Activated CD8-positive, alpha-beta memory T cell treated with anti-CD3 and anti-CD28 coated beads for 4 hours (primary cell): Measurements from ENCODE around the gene PNRC1.
"Not testable (repeated sequence)": the region's sequence is repeated elsewhere in the genome, so short reads cannot be mapped to it uniquely, and the experiment has no call there.

Source experiments
- DNase-seq, 2 donors: peaks; one replicate each; pipeline ENCODE4 v3.0.0-alpha.2; 2020; ENCODE audit warnings: low read depth in 2 of 2

Gene PNRC1

DNA sequence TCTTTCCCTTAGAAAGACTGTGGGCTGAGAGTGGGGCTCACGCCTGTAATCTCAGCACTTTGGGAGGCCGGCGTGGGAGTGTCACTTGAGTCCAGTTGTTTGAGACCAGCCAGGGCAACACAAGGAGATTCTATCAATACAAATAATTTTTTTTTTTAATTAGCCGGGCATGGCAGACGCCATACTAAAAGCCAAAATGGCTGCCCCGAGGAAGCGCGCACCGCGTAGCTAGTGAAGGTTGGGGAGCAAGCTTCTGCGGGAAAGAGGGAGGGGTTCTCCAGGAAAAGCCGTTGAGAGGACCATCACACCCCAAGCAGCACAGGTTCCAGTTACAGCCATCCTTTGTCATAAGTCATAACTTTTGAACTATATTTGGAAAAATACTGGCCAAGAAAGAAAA lies 21.3 kb upstream of the PNRC1 start:
- no peak for DNase-seq

DNA sequence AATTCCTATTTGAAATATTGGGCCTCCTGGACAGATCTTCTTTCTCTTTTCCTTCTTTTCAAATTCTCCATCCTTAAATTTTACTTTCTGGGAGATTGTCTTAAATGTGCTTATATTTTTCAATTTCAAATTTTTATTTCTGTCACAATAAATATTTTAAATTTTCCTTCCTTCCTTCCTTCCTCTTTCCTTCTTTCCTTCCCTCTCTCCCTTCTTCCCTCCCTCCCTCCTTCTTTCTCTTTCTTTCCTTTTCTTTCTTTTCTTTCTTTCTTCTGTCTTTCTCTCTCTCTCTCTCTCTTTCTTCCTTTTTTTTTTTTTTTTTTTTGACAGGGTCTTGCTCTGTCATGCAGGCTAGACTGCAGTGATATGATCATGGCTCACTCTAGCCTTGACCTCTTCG lies 16.7 kb upstream of the PNRC1 start:
- no peak for DNase-seq

DNA sequence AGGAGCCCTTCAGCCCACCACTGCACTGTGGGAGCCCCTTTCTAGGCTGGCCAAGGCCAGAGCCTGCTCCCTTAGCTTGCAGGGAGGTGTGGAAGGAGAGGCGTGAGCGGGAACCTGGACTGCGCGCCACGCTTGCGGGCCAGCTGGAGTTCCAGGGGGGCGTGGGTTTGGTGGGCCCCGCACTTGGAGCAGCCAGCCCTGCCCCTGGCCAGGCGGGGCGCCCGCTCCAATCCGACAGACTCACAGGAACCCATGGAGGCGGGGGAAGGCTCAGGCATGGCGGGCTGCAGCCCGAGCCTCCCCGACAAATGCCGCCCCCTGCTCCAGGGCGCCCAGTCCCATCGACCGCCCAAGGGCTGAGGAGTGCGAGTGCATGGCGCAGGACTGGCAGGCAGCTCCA lies 15.6 kb upstream of the PNRC1 start:
- DNase-seq, result not testable (repeated sequence)

DNA sequence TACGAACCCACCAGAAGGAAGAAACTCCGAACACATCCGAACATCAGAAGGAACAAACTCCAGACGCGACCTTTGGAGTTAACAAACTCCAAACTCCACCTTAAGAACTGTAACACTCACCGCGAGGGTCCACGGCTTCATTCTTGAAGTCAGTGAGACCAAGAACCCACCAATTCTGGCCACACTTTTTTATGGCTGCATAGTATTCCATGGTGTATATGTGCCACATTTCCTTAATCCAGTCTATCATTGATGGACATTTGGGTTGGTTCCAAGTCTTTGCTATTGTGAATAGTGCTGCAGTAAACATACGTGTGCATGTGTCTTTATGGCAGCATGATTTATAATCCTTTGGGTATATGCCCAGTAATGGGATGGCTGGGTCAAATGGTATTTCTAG lies 14.4 kb upstream of the PNRC1 start:
- not testable (repeated sequence) for DNase-seq

DNA sequence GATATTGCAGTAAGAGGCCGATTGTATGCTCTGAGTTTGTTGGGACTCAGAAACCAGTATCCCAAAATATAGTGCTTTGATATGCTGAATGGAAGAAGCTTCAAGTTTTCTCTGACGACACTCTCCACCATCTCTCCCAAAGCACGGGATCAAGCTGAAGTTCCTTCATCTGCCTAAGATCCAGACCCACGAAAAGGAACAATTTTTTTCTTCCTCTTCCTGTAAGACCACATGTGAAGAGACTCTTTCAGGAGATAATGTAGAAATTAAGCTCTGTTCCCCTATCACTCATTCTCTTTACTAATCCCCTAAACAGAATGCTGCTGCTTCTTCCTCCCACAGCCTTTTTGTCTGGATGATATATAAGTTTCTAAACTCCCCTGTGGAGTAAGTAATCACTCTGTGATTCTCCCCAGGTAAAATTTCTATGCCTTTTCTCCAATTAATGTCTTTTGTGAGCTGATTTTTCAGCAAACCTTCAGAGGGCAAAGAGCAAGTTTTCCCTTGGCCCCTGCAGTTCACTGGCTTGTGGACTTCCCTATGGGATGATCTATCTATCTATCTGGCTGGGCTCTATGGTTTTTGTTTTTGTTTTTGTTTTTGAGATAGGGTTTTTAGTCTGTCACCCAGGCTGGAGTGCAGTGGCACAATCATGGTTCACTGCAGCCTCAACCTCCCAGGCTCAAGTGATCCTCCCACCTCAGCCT lies 13.5 kb upstream of the PNRC1 start:
- DNase-seq, result no peak

DNA sequence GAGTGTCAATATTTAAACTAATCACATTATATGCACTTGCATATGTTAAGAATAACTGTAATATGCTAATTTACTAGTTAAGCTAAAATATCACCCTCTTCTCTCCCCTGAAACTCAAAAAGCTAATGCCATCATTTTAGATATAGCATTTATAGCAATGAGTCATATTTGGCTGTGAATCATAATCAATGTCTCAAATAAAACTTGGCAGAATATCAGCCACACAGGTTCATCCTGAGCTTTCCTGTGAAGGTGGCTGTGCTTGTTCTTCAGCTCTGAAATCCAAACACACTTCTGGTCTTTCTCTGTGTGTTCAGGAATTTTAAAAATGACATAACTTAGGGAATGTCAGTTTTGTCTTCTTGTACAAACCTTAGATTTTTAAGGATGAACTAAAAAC lies 12.8 kb upstream of the PNRC1 start:
- no peak for DNase-seq

DNA sequence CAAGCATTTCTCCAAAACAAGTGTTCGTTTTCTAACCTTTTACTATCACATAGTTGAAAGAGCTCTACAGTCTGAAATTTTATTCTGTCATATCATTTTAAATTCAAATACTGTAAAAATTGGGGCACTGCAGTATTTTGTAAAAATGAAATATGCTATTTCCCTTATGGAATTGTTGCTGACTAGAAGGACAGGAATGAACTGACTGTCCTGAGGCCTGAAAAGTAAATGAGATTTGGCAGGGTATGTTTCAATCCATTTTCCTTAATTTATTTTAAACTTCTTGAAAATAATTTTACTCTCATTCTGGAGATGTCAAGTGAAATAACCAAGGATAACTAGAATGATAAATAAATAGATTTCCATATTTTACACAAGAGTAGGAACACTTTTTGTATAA lies 11.9 kb upstream of the PNRC1 start:
- no peak for DNase-seq

DNA sequence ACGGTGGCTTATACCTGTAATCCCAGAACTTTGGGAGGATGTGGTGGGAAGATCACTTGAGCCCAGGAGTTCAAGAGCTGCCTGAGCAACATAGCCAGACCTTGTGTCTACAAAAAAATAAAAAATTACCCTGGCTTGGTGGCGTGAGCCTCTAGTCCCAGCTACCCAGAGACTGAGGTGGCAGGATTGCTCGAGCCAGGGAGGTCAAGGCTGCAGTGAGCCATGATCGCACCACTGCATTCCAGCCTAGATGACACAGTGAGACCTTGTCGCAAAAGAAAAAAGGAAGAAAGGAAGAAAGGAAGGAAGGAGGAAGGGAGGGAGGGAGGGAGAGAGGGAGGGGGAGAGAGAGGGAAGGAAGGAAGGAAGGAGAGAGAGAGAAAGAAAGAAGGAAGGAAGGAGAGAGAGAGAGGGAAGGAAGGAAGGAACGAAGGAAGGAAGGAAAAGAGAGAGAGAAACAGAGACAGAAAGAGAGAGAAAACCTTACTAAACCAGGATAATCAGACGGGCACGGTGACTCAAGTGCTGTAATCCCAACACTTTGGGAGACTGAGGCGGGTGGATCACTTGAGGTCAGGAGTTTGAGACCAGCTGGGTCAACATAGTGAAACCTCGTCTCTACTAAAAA lies 10.9 kb upstream of the PNRC1 start:
- no peak for DNase-seq

DNA sequence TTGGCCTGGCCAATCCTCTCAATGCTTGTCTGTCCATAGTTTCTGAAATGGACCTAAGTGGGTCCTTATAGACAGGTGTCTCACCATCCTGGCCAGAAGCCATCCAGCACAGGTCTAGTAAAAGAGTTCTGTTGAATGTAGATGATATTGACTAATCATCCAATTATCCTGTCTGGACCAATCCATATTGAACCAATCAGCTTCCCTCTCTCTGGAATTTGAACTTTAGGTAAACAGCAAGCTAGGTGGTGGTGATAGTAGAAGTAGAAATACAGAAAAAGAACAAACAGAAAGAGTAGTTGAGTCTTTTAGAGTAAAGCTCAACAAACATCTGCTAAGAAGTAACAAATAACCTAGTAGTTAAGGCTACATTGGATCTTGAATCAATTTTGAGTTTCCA lies 9.5 kb upstream of the PNRC1 start:
- no peak for DNase-seq

DNA sequence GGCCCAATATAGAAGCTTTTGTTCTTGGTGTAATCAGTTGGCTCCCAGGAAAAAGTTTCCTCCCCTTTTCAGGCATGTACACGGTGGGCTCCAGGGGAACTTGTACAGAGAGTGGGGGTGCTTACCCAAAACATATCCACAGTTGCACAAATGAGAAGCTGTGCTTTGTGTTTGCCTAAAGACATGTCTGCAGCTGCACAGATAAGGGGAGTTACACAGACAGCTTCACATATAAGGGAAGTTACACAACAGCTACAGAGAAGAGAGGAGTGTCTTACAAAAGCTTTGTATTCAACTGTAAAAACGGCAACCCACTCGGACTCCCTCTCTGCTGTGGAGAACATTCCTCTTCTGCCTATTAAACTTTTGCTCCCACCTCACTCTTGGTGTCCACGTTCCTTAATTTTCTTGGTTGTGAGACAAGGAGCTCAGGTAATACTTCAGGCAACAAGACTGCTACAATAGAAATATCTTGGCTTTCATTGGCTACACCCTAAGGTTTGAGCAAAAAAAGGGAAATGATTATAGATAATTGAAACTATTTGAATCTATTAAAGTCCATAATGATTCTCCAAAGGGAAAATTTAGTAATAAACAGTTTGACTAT lies 7.4 kb upstream of the PNRC1 start:
- DNase-seq, result no peak

DNA sequence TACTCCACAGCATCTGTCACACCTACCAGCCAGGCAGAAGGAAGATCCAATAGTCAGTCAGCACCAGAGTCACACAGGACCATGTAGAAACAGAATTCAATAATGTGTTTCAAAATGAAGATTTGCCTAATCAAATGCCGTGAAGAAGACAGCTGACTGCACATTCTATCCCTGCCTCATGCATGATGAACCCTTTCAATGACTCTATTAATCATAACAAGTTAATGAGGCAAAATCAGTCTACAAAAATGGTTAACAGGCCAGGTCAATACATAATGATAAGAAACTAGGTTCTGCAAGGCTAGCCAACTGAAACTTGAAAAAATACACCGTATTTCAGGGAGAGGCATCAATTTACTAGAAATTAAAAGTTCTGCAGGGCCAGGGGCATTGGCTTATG lies 6.7 kb upstream of the PNRC1 start:
- DNase-seq, result no peak

DNA sequence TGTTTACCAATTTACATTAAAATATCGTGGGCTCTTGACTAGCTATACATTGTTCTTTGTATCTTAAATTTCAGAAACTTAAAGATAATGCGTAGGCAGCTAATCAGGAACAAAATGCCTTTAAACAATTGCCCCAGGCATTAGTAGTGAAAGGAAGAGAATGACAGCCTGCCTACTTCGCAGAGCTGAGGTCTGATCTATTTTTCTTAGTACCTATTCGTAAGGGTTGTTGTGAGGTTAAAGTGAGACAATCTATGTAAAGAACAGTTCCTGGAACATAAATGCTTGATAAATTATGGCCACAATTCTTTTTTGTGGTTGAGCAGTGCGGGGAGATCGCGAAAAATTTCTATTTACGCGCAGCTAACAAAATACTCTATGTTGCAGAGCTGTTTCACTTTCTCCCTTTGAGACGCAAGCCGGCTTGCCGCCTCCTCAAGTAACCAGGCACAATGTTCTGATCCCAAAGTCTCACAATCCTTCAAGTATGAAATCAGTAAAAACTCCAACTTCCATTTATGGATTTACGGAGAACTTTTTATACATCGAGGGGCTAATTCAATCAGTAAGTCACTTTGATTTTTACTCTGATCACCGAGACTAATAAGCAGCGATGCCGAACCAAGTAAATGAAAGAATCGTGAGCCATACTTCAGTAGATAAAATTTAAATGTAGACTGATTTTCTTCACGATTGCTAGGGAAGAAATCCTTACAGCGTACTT lies 878 bp upstream of the PNRC1 start:
- DNase-seq, result peak; percentile 25 to 35

DNA sequence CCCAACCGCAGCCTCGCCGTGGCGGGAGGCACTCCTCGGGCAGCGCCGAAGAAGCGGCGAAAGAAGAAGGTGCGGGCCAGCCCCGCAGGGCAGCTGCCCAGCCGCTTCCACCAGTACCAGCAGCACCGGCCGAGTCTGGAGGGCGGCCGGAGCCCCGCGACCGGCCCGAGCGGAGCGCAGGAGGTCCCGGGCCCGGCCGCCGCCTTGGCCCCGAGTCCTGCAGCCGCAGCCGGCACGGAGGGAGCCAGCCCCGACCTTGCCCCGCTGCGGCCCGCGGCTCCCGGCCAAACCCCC lies 525 bp downstream of the PNRC1 start:
- DNase-seq, result no peak

DNA sequence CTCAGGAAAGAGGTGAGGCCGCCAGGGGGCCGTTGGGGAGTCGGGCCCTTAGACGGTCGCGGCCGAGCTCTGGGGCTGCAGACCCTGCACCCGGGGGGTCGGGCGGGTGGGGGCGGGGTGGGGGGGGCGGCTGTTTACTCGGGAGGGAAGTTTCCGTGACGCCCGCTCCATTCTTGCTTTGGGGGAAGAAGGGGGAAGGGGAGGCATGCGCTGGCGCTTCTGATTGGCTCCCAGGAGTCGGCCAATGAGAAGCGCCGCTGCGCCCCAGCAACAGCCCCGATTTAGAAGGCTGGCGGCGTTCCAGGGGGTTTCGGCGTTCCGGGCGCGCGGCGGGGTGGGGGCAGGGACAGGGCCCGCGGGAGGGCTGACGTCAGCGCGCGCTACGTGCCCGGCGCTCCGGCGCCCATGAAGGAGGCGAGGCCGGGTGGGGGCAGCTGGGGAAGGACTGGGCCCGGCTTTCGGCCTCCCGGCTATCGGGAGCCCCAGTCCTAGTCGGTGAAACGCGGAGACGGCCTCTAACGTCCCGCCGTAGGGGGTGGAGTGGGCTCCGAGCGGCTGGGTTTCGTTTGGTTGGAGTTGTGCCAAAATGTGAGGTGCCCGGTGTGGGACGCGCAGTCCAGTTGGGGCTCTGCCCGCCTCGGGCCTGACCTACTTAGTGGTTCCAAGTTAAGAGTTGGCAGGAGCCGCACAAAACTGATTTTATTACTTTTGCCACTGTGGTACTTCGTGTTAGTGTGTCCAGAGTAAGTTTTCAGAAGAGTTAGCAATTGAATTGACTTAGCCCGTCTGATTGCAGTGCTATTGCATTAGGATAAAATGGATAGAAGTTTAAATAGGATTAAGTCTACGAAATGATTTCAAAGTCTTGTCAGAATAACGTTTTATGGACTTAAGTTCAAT lies 1.1 kb downstream of the PNRC1 start:
- peak; percentile 96 to 98 for DNase-seq

DNA sequence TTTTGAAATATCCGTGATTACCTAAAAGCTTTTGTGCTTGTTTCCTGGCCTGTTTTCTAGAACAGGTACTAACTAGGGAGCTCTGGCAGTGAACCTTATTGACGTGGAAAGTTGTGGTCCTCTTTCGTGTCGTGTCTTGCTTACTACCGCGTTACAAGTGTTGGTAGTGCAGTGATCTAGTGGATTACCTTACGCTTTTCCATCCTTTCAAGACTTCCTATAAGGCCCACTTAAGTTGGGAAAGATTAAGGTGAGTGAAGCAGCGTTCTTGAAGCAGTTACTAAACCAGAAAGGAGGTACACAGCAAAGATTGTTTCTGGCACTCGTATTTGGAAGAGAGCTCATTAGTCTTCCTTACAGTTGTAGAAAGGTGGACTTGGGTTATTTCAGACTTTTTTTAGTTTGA lies 1.9 kb downstream of the PNRC1 start:
- DNase-seq, result no peak

DNA sequence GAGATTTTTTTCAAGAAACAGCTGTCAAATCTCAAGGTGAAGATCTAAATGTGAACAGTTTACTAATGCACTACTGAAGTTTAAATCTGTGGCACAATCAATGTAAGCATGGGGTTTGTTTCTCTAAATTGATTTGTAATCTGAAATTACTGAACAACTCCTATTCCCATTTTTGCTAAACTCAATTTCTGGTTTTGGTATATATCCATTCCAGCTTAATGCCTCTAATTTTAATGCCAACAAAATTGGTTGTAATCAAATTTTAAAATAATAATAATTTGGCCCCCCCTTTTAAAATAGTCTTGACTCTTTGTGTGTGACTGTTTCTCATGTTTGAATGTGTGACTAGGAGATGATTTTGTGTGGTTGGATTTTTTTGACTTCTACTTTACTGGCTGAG lies 4.0 kb downstream of the PNRC1 start:
- DNase-seq, result no peak

DNA sequence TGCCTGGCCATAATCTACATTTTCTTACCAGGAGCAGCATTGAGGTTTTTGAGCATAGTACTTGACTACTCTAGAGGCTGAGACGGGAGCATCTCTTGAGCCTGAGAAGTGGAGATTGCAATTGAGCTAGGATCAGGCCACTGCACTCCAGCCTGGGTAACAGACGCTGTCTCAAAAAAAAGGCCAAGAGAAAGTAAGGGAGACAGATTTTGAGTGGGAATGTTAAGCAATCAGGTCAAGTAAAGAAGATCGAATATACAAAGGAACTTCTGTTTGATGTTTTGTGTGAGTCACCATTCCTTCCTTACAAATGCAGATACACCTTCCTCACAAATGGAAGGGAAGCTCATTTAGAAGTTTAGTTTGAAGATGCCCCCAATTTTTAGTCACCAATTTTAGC lies 4.4 kb downstream of the PNRC1 start:
- DNase-seq, result no peak

DNA sequence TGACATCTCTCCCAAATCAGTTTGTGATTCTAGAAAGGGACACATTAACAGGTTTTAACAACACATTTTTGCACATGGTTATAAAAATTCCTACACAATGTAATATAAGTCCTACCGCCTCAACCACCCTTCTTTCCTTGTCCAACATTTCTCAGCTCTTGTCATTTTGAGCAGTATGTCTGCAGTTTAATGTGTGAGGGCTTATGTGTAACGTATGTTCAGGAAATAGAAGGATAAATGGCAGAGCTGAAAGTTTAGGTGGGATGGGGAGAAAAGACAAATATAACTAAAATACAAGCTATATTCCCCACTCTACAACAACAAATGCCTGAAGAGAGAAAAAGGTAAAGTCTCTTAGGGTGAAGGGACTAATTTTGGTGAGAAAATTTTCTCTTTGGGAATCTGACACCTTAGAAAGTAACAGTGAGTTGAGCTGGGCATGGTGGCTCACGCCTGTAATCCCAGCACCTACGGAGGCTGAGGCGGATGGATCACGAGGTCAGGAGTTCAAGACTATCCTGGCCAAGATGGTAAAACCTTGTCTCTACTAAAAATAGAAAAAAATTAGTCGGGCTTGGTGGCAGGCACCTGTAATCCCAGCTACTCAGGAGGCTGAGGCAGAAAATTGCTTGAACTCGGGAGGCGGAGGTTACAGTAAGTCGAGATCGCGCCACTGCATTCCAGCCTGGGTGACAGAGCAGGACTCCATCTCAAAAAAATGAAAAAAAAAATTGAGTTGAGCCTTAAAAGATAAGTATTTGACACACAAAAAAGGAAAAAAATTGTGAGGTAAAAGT lies 5.1 kb downstream of the PNRC1 start:
- no peak for DNase-seq

DNA sequence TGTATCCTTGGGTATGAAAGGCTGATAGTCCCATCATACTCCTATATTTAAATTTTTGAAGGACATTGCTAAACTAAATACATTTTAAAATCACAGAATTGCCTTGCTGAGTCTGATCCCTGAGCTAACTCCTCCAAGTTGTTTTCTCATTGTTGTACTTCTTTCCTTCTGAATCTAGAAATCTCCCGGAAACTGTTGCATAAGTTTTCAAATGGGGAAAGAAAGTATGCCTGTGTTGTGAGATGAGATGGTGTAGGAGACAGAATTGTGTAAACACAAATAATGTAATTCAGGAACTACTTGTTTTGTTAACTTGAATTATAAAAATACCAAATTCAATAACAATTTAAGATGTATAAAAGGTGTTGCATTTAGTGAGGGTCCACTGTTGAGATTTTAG lies 7.3 kb downstream of the PNRC1 start:
- DNase-seq, result no peak

DNA sequence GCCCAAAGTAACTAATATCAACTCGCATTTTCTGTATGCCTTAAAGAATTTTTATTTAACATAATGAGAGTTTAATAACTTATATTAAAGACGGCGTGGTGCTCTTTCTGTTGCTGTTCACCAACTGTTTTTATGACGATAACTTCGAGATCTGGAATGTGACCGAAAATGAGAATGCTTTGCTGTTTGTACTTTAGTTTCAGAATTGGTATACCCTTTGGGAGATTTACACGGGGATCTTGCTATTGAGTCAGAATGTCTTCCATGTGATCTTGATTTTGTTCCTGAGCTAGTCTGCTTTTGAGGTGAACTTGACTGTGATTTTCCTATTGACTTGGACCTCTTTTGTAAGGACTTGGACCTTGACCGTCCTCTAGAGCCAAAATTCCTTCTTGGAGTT lies 17.9 kb downstream of the PNRC1 start:
- DNase-seq, result no peak

DNA sequence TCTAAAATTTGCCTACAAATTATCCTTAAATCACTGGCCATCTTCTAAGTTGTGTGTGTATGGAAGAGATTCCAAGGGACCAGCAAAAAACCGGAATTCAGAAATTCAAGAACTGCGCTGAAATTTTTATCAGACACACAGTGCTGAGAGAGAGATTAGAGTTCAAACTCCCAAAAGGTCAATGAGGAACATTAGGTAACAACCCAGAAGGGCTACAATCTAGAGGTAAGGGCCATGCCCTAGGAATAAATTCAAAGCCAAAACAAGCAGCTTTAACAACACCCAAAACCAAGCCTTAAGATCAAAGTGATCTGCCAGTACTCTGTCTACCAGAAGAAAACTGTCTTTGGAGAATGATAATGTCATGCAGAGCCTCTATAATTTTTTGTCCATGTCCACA lies 19.6 kb downstream of the PNRC1 start:
- DNase-seq, result no peak
